Neural progenitor cell (in vitro differentiated cells): ENCODE measurements around the gene ANO10. TPM values are rescaled to one million over a fixed set of nuclear protein-coding genes. Genes with fewer than 3 reads are reported as not detected.

ENCODE experiments used
- DNase-seq: peaks from one replicate; pipeline ENCODE4 v3.0.0-alpha.2; 2016; ENCODE audit warnings: low spot score
- H2AFZ ChIP-seq: fragments of 200-600 bp; sonication (generic); replicated peaks from 2 replicates; pipeline ENCODE4 v1.6.1; 2016; ENCODE audit warnings: antibody characterized with exemption
- H3F3A ChIP-seq: fragments of 200-600 bp; sonication (generic); 2 replicates; pipeline ENCODE4 v1.6.1; 2016; ENCODE audit warnings: antibody characterized with exemption, low read depth
- H3K27ac ChIP-seq: fragments of 200-600 bp; sonication (generic); 2 replicates; pipeline ENCODE4 v1.5.1; 2016; ENCODE audit warnings: mild to moderate bottlenecking
- H3K27me3 ChIP-seq: fragments of 200-600 bp; sonication (generic); 2 replicates; pipeline ENCODE4 v1.6.1; 2016; ENCODE audit warnings: mild to moderate bottlenecking, moderate library complexity
- H3K36me3 ChIP-seq: fragments of 200-600 bp; sonication (generic); 2 replicates; pipeline ENCODE4 v1.5.1; 2016
- H3K4me1 ChIP-seq: fragments of 200-600 bp; sonication (generic); 2 replicates; pipeline ENCODE4 v1.6.1; 2016; ENCODE audit warnings: mixed run types
- H3K4me2 ChIP-seq: fragments of 200-600 bp; sonication (generic); 2 replicates; pipeline ENCODE4 v1.6.1; 2016
- H3K4me3 ChIP-seq: fragments of 200-600 bp; sonication (generic); 2 replicates; pipeline ENCODE4 v1.5.1; 2016
- H3K79me2 ChIP-seq: fragments of 200-600 bp; sonication (generic); 2 replicates; pipeline ENCODE4 v1.6.1; 2016; ENCODE audit warnings: low read depth
- H3K9ac ChIP-seq: fragments of 200-600 bp; sonication (generic); 2 replicates; pipeline ENCODE4 v1.6.1; 2016
- H3K9me3 ChIP-seq: fragments of 200-600 bp; sonication (generic); 2 replicates; pipeline ENCODE4 v1.5.1; 2016; ENCODE audit warnings: low read depth
- H4K20me1 ChIP-seq: fragments of 200-600 bp; sonication (generic); 2 replicates; pipeline ENCODE4 v1.6.1; 2016; ENCODE audit warnings: low read depth
- H3K27ac Mint-ChIP-seq: 3 replicates; pipeline ENCODE4 v1.8.0; 2021; ENCODE audit warnings: mixed read lengths
- H3K27me3 Mint-ChIP-seq: 2 replicates; pipeline ENCODE4 v1.8.0; 2022; ENCODE audit warnings: low read depth, mild to moderate bottlenecking, inconsistent platforms, moderate library complexity, mixed read lengths; ENCODE audit not compliant: insufficient read depth
- H3K36me3 Mint-ChIP-seq: 3 replicates; pipeline ENCODE4 v1.8.0; 2021; ENCODE audit warnings: mixed read lengths
- H3K4me1 Mint-ChIP-seq: 3 replicates; pipeline ENCODE4 v1.8.0; 2021; ENCODE audit warnings: mixed read lengths
- H3K4me3 Mint-ChIP-seq: 3 replicates; pipeline ENCODE4 v1.8.0; 2021; ENCODE audit warnings: mild to moderate bottlenecking, moderate library complexity, mixed read lengths
- H3K9me3 Mint-ChIP-seq: 3 replicates; pipeline ENCODE4 v1.8.0; 2020; ENCODE audit warnings: mixed read lengths
- EZH2 ChIP-seq: fragments of 200-600 bp; sonication (generic); IDR thresholded peaks from 2 replicates; pipeline ENCODE4 v1.6.1; 2017; ENCODE audit warnings: antibody characterized with exemption, mild to moderate bottlenecking, moderate library complexity
- EZH2phosphoT487 ChIP-seq: fragments of 200-600 bp; sonication (generic); IDR thresholded peaks from 2 replicates; pipeline ENCODE4 v1.6.1; 2017; ENCODE audit warnings: antibody characterized with exemption
- total RNA-seq: library from RNA; depleted of rRNA; stranded (reverse); fragments of >200 nt; gene quantifications from 2 replicates; pipeline ENCODE4 v1.2.3, GENCODE V29; 2015; ENCODE audit warnings: low replicate concordance
- TF ChIP-seq, protein P1 (sequence below): fragments of 200-600 bp; sonication (generic); IDR thresholded peaks from 2 replicates; pipeline ENCODE4 v1.5.1; 2017; ENCODE audit warnings: antibody characterized with exemption, mild to moderate bottlenecking

ANO10 gene
- total RNA-seq, 1 donor from 2014 or later = 44.4 TPM

GRCh38 chr3:43379343-43379742, 242.5 kb downstream of the ANO10 start:
- Mint-ChIP-seq H3K27ac (no peak overlapping the region), H3K4me3 (no peak overlapping the region), H3K4me1 (no peaks in the 10 kb centered on the region), H3K27me3 (no peaks in the 10 kb centered on the region), H3K9me3 (peaks cover 20% of the 10 kb centered on the region), H3K36me3 (peaks cover 3% of the 10 kb centered on the region)
- no peaks in the 10 kb centered on the region for H3K9me3 ChIP-seq
- TF ChIP-seq EZH2 = no peak
- no peak for TF ChIP-seq EZH2phosphoT487
- TF ChIP-seq, protein P1, sequence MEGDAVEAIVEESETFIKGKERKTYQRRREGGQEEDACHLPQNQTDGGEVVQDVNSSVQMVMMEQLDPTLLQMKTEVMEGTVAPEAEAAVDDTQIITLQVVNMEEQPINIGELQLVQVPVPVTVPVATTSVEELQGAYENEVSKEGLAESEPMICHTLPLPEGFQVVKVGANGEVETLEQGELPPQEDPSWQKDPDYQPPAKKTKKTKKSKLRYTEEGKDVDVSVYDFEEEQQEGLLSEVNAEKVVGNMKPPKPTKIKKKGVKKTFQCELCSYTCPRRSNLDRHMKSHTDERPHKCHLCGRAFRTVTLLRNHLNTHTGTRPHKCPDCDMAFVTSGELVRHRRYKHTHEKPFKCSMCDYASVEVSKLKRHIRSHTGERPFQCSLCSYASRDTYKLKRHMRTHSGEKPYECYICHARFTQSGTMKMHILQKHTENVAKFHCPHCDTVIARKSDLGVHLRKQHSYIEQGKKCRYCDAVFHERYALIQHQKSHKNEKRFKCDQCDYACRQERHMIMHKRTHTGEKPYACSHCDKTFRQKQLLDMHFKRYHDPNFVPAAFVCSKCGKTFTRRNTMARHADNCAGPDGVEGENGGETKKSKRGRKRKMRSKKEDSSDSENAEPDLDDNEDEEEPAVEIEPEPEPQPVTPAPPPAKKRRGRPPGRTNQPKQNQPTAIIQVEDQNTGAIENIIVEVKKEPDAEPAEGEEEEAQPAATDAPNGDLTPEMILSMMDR = no peak
- H3K4me2 ChIP-seq = no peak overlapping the region
- DNase-seq = no peak
- H3F3A ChIP-seq = no peaks in the 10 kb centered on the region
- no peak overlapping the region for H2AFZ ChIP-seq
- H3K27ac ChIP-seq = no peak overlapping the region
- H3K4me3 ChIP-seq = no peak overlapping the region
- no peak overlapping the region for H3K9ac ChIP-seq
- no peaks in the 10 kb centered on the region for H3K36me3 ChIP-seq
- no peaks in the 10 kb centered on the region for H3K4me1 ChIP-seq
- no peaks in the 10 kb centered on the region for H3K27me3 ChIP-seq
- H3K79me2 ChIP-seq = no peaks in the 10 kb centered on the region
- H4K20me1 ChIP-seq = no peaks in the 10 kb centered on the region

- no peak for TF ChIP-seq EZH2phosphoT487
- TF ChIP-seq, protein P1 = peak; percentile 64
- H3K79me2 ChIP-seq = no peaks in the 10 kb centered on the region
- no peaks in the 10 kb centered on the region for H3F3A ChIP-seq
- no peaks in the 10 kb centered on the region for H4K20me1 ChIP-seq
- H3K27ac ChIP-seq = no peak overlapping the region
- Mint-ChIP-seq H3K27ac (no peak overlapping the region), H3K4me1 (peaks cover 8% of the 10 kb centered on the region), H3K9me3 (peaks cover 14% of the 10 kb centered on the region), H3K27me3 (no peaks in the 10 kb centered on the region), H3K4me3 (no peak overlapping the region), H3K36me3 (peaks cover 3% of the 10 kb centered on the region)
- H3K27me3 ChIP-seq = no peaks in the 10 kb centered on the region
- no peak overlapping the region for H3K9ac ChIP-seq
- no peak overlapping the region for H2AFZ ChIP-seq
- H3K4me1 ChIP-seq = peaks cover 9% of the 10 kb centered on the region
- peak; percentile 48 for DNase-seq
- H3K4me2 ChIP-seq = no peak overlapping the region
- no peaks in the 10 kb centered on the region for H3K36me3 ChIP-seq
- no peak overlapping the region for H3K4me3 ChIP-seq
- H3K9me3 ChIP-seq = no peaks in the 10 kb centered on the region
Observed at GRCh38 chr3:43378066-43378935, 243.5 kb downstream of the ANO10 start.

GRCh38 chr3:43373560-43373928, 248.3 kb downstream of the ANO10 start:
- peaks cover 15% of the 10 kb centered on the region for H3K4me1 Mint-ChIP-seq
- Histone ChIP-seq H3K9me3 (no peaks in the 10 kb centered on the region), H3K4me2 (no peak overlapping the region), H3K4me3 (no peak overlapping the region), H4K20me1 (no peaks in the 10 kb centered on the region), H3F3A (no peaks in the 10 kb centered on the region), H3K9ac (no peak overlapping the region), H3K27ac (no peak overlapping the region), H3K27me3 (no peaks in the 10 kb centered on the region), H3K4me1 (peaks cover 17% of the 10 kb centered on the region), H3K36me3 (no peaks in the 10 kb centered on the region), H3K79me2 (no peaks in the 10 kb centered on the region), H2AFZ (no peak overlapping the region)
- no peak for DNase-seq
- no peak overlapping the region for H3K27ac Mint-ChIP-seq
- TF ChIP-seq, protein P1 = no peak
- no peak for TF ChIP-seq EZH2phosphoT487
- no peak for TF ChIP-seq EZH2
- H3K9me3 Mint-ChIP-seq = no peaks in the 10 kb centered on the region
- H3K36me3 Mint-ChIP-seq = no peaks in the 10 kb centered on the region
- no peaks in the 10 kb centered on the region for H3K27me3 Mint-ChIP-seq
- no peak overlapping the region for H3K4me3 Mint-ChIP-seq
